Upper lobe of left lung (tissue), 6 donors: ENCODE data around the gene ICE2. TPM values are rescaled to one million over a fixed set of nuclear protein-coding genes. Genes with fewer than 3 reads are reported as not detected.

Experiments used
- ATAC-seq, 2 donors: fragments of 200-7000 bp; cut with Tn5 transposase; one replicate each; pipeline ENCODE4 v1.9.1; 2022; ENCODE audit warnings: mild to moderate bottlenecking in 2 of 2, moderate library complexity in 2 of 2; ENCODE audit not compliant: low FRiP score in 2 of 2
- DNase-seq, 2 donors: peaks; one replicate each; pipeline ENCODE4 v3.0.0-alpha.2; 2019 to 2020
- H3K27ac ChIP-seq, 4 donors: fragments of 200-600 bp; sonication (generic); one replicate each; pipeline ENCODE4 v1.5.1; 2016 to 2019
- H3K27me3 ChIP-seq, 4 donors: fragments of 200-600 bp; sonication (generic); one replicate each; pipeline ENCODE4 v1.5.1; 2017 to 2019
- H3K36me3 ChIP-seq, 4 donors: fragments of 200-600 bp; sonication (generic); one replicate each; pipeline ENCODE4 v1.5.1; 2016 to 2019
- H3K4me1 ChIP-seq, 4 donors: fragments of 200-600 bp; sonication (generic); one replicate each; pipeline ENCODE4 v1.5.1; 2018 to 2019
- H3K4me3 ChIP-seq, 4 donors: fragments of 200-600 bp; sonication (generic); one replicate each; pipeline ENCODE4 v1.5.1; 2017 to 2019; ENCODE audit warnings: mild to moderate bottlenecking in 2 of 4, moderate library complexity in 1 of 4
- H3K9me3 ChIP-seq, 4 donors: fragments of 200-600 bp; sonication (generic); one replicate each; pipeline ENCODE4 v1.5.1; 2018 to 2019
- EP300 ChIP-seq, 4 donors: sonication (generic); formaldehyde crosslinking; IDR thresholded peaks; one replicate each; pipeline ENCODE4 v1.5.1; 2017; ENCODE audit warnings: antibody characterized with exemption in 4 of 4, control low read depth in 2 of 4
- POLR2A ChIP-seq, 4 donors: fragments of 450-650 bp; IDR thresholded peaks; one replicate each; pipeline ENCODE4 v1.5.1; 2016 to 2017; ENCODE audit warnings: antibody characterized with exemption in 4 of 4, mild to moderate bottlenecking in 2 of 4
- POLR2AphosphoS5 ChIP-seq, 2 donors: sonication (generic); formaldehyde crosslinking; IDR thresholded peaks; one replicate each; pipeline ENCODE4 v1.5.1; 2017; ENCODE audit warnings: antibody characterized with exemption in 2 of 2
- WGBS, 2 donors: methylation state at CpG; one replicate each; pipeline ENCODE4 v1.1.5; 2017 to 2018; 5-methylcytosine and 5-hydroxymethylcytosine counted together
- total RNA-seq, 6 donors: library from RNA; depleted of rRNA in 4 of 6; stranded (reverse); fragments of >200 nt in 4 of 6; gene quantifications; one replicate each; pipeline versions ENCODE4 v1.1.0 to v1.2.1, GENCODE V29; 2016 to 2021
- TF ChIP-seq, protein P1 (sequence below), 6 experiments: fragments of 450-650 bp in 4 of 6; fragments of 200-600 bp in 2 of 6; sonication (generic) in 2 of 6; IDR thresholded peaks; one replicate each; pipeline ENCODE4 v1.5.1; 2016 to 2019; ENCODE audit warnings: antibody characterized with exemption in 6 of 6
- donor health status: DM: no; HTN: no; CAD: no; lungs with moderate emphysema.
- donor health status: DM: no; HTN: yes; CAD: no; lungs with severe emphysema.

Gene ICE2
- total RNA-seq, 6 donors from 2014 or later, result 15.0 to 40.7 (median 32.8) TPM

DNA sequence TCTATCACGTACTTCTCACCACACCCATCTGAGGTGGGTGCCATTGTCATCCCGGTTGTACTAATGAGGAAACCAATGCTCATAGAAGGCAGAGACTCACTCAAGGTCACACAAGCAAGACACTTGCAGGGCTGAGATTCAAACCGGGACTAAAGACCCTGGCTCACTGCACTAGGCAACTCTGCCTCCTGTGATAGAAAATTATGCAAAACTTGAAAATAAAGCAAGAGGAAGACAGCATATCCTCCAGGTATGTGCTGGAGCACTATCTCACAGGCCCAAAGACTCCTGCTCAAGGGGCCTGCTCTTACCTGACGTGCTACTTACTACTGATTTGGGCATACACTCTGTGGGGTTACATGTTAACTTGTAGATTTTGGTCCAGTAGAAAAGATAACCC, 106.7 kb downstream of the ICE2 start:
- H3K36me3 ChIP-seq, result peaks cover 4 to 54% (median 24%) of the 10 kb centered on the region in 4 donors
- H3K4me1 ChIP-seq, result peaks cover 50 to 62% (median 56%) of the 10 kb centered on the region in 4 donors

DNA sequence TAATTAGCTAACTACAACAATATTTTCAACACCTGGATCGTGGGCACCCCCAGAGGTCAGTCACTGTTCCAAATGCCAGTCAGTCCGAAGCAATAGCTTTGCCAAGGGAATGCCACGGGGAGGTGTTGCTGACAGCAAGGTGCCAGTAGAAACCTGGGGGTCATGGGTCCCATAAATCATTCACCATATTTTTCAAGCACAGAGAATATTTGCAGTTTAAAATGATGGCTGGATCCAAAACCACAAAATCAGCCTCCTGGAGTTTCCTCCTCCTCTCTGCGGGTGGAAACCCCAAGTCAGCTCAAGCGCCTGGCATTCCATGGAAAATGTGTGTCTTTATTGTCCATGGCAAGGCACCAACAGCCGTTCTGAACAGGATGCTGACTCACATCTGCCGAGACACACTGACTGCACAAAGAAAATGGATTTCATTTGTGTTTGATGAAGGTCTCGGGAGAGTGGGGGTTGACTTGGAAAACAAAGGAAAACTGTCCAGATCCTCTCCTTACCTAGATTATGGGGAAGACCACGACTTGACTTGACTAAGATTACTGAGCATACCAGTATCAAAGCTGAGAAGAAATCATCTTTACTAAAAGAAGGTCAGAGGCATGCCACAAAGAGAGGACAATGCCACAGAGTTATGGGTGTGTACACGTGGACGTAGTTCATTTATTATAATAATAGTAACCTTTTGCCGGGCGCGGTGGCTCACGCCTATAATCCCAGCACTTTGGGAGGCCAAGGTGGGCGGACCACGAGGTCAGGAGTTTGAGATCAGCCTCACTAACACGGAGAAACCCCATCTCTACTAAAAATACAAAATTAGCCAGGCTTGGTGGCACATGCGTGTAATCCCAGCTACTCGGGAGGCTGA, 107.5 kb downstream of the ICE2 start:
- TF ChIP-seq POLR2A (IDR thresholded peaks at IDR 0.05) (no peak), POLR2AphosphoS5 (IDR thresholded peaks at IDR 0.05) (peak; percentile 73 to 83), EP300 (IDR thresholded peaks at IDR 0.05) (peak in 2 of 4 donors; percentile 34 to 66)
- TF ChIP-seq, protein P1, sequence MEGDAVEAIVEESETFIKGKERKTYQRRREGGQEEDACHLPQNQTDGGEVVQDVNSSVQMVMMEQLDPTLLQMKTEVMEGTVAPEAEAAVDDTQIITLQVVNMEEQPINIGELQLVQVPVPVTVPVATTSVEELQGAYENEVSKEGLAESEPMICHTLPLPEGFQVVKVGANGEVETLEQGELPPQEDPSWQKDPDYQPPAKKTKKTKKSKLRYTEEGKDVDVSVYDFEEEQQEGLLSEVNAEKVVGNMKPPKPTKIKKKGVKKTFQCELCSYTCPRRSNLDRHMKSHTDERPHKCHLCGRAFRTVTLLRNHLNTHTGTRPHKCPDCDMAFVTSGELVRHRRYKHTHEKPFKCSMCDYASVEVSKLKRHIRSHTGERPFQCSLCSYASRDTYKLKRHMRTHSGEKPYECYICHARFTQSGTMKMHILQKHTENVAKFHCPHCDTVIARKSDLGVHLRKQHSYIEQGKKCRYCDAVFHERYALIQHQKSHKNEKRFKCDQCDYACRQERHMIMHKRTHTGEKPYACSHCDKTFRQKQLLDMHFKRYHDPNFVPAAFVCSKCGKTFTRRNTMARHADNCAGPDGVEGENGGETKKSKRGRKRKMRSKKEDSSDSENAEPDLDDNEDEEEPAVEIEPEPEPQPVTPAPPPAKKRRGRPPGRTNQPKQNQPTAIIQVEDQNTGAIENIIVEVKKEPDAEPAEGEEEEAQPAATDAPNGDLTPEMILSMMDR (IDR thresholded peaks at IDR 0.05), result no peak
- peaks cover 47 to 62% (median 54%) of the 10 kb centered on the region in 4 donors for H3K4me1 ChIP-seq
- ATAC-seq (peak; percentile 45 to 84), DNase-seq (peak in 1 of 2 donors; percentile 51)
- H3K27me3 ChIP-seq, result no peaks in the 10 kb centered on the region
- peaks cover under 1 to 46% (median 19%) of the 10 kb centered on the region in 4 donors for H3K36me3 ChIP-seq
- H3K9me3 ChIP-seq, result no peaks in the 10 kb centered on the region
- H3K4me3 ChIP-seq, result no peak overlapping the region
- H3K27ac ChIP-seq, result peak overlapping the region; percentile 61 to 77 (median 68)
- WGBS, 2 donors, result 59 to 66% methylated on average over 20 of the region's 20 CpGs

More for the DNA sequence above, 106.7 kb downstream of the ICE2 start:
- no peaks in the 10 kb centered on the region for H3K9me3 ChIP-seq
- no peak overlapping the region for H3K4me3 ChIP-seq
- no peaks in the 10 kb centered on the region for H3K27me3 ChIP-seq
- no peak for TF ChIP-seq POLR2A (IDR thresholded peaks at IDR 0.05)
- TF ChIP-seq, protein P1 (IDR thresholded peaks at IDR 0.05), result no peak
- no peak for TF ChIP-seq EP300 (IDR thresholded peaks at IDR 0.05)
- no peak for TF ChIP-seq POLR2AphosphoS5 (IDR thresholded peaks at IDR 0.05)
- H3K27ac ChIP-seq, result peak overlapping the region; percentile 61 to 77 (median 68)
- 88 to 94% methylated on average over 4 of the region's 4 CpGs for WGBS, 2 donors
- no peak for ATAC-seq
- DNase-seq, result no peak

DNA sequence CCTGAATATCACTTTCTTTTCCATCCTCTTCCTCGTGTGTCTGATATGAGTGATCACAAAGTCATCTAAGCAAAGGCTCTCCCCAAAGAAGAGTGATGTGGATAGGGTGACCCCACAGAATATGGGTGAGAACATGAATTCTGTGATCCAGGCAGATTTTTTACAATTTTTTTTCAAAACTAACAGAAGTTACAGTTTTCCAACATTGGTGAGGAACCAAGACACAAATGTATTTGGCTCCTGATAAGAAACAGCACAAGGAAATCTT, 108.1 kb downstream of the ICE2 start:
- Histone ChIP-seq H3K9me3 (no peaks in the 10 kb centered on the region), H3K36me3 (peaks cover 0 to 40% (median 14%) of the 10 kb centered on the region in 4 donors), H3K27ac (peak overlapping the region; percentile 61 to 77 (median 68)), H3K4me1 (peaks cover 46 to 62% (median 52%) of the 10 kb centered on the region in 4 donors), H3K4me3 (no peak overlapping the region), H3K27me3 (no peaks in the 10 kb centered on the region)
- ATAC-seq, result no peak
- DNase-seq, result no peak
- TF ChIP-seq POLR2AphosphoS5 (IDR thresholded peaks at IDR 0.05), result no peak
- no peak for TF ChIP-seq EP300 (IDR thresholded peaks at IDR 0.05)
- TF ChIP-seq, protein P1 (IDR thresholded peaks at IDR 0.05), result no peak
- no peak for TF ChIP-seq POLR2A (IDR thresholded peaks at IDR 0.05)
- 29 to 46% methylated on average over 1 of the region's 1 CpG for WGBS, 2 donors

DNA sequence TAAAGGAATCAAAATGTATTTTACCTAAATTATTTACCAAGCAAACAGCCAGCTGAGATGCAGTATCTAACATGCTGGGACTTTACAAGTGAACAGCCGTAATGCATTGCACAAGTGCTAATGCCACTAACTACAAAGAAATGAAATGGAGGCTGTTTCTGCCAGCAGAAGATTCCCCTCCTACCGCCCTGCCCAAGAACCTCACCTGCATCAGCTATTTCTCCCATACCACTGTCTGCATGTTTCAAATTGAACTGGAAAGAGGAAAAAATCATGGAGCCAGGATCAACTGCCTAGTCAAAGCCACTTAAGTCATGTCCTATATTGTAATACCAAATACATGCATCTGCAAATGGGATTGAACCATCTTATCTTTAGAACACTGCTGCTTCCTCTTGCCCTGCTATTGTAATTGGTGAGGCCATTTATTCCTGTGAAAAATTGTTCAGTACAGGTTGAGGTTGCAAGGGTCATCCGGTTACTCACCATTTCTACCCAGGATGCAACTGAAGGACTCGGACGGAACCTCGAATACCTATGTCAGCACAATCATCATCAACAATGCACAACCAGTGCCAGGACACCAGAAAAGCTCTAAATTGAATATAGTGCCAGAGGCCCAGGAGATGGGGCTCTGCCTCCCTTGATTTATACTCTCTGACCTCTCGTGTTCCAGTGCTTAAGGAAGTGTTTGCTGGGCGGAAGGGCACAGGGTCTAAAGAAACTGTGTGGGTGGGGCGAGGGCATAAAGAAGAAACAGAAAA, 108.7 kb downstream of the ICE2 start:
- DNase-seq, result no peak
- peaks cover 43 to 56% (median 49%) of the 10 kb centered on the region in 4 donors for H3K4me1 ChIP-seq
- no peaks in the 10 kb centered on the region for H3K9me3 ChIP-seq
- no peaks in the 10 kb centered on the region for H3K27me3 ChIP-seq
- peaks cover 0 to 40% (median 12%) of the 10 kb centered on the region in 4 donors for H3K36me3 ChIP-seq
- no peak overlapping the region for H3K4me3 ChIP-seq
- peak in 1 of 2 donors; percentile 52 for ATAC-seq
- 67 to 76% methylated on average over 9 of the region's 9 CpGs for WGBS, 2 donors
- peak; percentile 49 to 64 for TF ChIP-seq POLR2AphosphoS5 (IDR thresholded peaks at IDR 0.05)
- TF ChIP-seq, protein P1 (IDR thresholded peaks at IDR 0.05), result no peak
- TF ChIP-seq POLR2A (IDR thresholded peaks at IDR 0.05), result no peak
- peak in 1 of 4 donors; percentile 28 for TF ChIP-seq EP300 (IDR thresholded peaks at IDR 0.05)
- H3K27ac ChIP-seq, result peak overlapping the region; percentile 61 to 77 (median 68)
